Measurements from ENCODE around the gene OR6C74.

The OR6C74 gene

DNA sequence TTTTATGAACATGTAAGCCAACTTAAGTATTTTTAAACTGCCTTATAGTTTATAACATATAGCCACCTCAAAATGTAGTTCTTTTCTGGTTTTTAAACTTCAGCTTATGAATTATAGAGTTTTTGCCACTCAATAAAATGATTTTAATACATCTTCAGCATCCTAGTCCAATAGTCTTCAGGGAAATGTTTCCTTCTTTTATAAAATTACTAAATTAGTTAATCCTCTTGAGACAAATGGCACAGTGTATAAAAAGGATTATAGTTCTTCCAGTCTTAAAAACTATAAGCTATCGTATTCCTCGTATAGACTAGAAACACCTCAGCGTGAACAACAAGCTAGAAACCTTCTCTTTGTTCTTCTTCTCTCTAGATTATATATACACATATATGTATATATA, at the start of gene OR6C74:
OR6C74 (plus strand) TSS at position 301 of the 400 bp plus-strand sequence. CDS start 2,679 bp downstream, outside the sequence.
- Histone ChIP-seq H3K9me3 (ENCODE audit: control insufficient read depth, low read length) (no peaks in the 10 kb centered on the region), H3K36me3 (ENCODE audit: control insufficient read depth, insufficient read depth, low read length) (no peaks in the 10 kb centered on the region), H3K4me1 (no peaks in the 10 kb centered on the region), H3K4me2 (ENCODE audit: low read length) (no peak within 1 kb of the TSS), H3K27ac (no peak within 1 kb of the TSS), H2AFZ (no peak within 1 kb of the TSS), H3K27me3 (ENCODE audit: control insufficient read depth, insufficient read depth, low read length) (no peaks in the 10 kb centered on the region), H3K4me3 (ENCODE audit: low read depth, low read length) (no peak within 1 kb of the TSS), H3K9ac (no peak within 1 kb of the TSS), H3K79me2 (no peaks in the 10 kb centered on the region)
- no peak for TF ChIP-seq CTCF (IDR thresholded peaks at IDR 0.05)

DNA sequence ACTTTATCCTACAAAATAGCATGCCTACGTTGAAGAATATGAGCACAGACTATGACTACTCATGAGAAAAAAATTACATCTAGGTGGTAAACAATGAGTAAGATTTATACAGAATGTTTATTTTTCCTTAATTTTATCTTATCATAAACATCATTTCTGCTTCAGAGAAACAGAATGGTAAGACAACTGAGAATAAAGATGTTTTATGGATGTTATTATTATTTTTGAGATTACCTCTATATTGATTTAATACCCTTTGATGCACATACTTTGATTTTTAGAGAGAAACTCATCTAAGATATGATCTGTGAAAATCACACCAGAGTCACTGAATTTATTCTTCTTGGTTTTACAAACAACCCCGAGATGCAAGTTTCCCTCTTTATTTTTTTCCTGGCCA, 23.7 kb upstream of the OR6C74 start, which contains the start of gene OR10A7:
OR10A7 (plus strand) TSS at position 301 of the 400 bp plus-strand sequence; CDS start at position 301, 0 bp downstream.
- no peak for TF ChIP-seq CTCF (IDR thresholded peaks at IDR 0.05)
- Histone ChIP-seq H3K4me1 (no peaks in the 10 kb centered on the region), H3K9me3 (ENCODE audit: control insufficient read depth, low read length) (no peaks in the 10 kb centered on the region), H3K27ac (no peak within 1 kb of the TSS), H2AFZ (no peak within 1 kb of the TSS), H3K36me3 (ENCODE audit: control insufficient read depth, insufficient read depth, low read length) (no peaks in the 10 kb centered on the region), H3K27me3 (ENCODE audit: control insufficient read depth, insufficient read depth, low read length) (no peaks in the 10 kb centered on the region), H3K4me2 (ENCODE audit: low read length) (no peak within 1 kb of the TSS), H3K9ac (no peak within 1 kb of the TSS), H3K79me2 (no peaks in the 10 kb centered on the region), H3K4me3 (ENCODE audit: low read depth, low read length) (no peak within 1 kb of the TSS)

DNA sequence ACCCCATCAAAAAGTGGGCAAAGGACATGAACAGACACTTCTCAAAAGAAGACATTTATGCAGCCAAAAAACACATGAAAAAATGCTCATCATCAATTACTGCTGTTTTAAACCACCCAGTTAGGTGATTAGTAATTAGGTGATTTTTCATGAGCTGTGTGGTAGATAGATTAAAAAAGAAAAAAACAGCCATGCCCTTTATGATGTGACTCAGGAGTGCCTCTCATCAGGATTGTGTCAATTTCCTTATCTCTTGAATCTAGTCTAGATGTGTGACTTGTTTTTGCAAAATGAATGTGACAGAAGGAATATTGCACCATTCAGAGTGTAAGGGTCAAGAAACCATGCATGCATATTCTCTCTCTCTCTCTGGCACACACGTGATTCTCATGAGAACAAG, 17.9 kb upstream of the OR6C74 start:
- H3K36me3 ChIP-seq (ENCODE audit: control insufficient read depth, insufficient read depth, low read length): no peaks in the 10 kb centered on the region
- no peak overlapping the region for H3K4me2 ChIP-seq (ENCODE audit: low read length)
- H3K9me3 ChIP-seq (ENCODE audit: control insufficient read depth, low read length): no peaks in the 10 kb centered on the region
- no peaks in the 10 kb centered on the region for H3K79me2 ChIP-seq
- no peak overlapping the region for H3K9ac ChIP-seq
- H2AFZ ChIP-seq: no peak overlapping the region
- no peak overlapping the region for H3K27ac ChIP-seq
- TF ChIP-seq CTCF (IDR thresholded peaks at IDR 0.05): no peak
- no peaks in the 10 kb centered on the region for H3K27me3 ChIP-seq (ENCODE audit: control insufficient read depth, insufficient read depth, low read length)
- no peaks in the 10 kb centered on the region for H3K4me1 ChIP-seq
- no peak overlapping the region for H3K4me3 ChIP-seq (ENCODE audit: low read depth, low read length)

DNA sequence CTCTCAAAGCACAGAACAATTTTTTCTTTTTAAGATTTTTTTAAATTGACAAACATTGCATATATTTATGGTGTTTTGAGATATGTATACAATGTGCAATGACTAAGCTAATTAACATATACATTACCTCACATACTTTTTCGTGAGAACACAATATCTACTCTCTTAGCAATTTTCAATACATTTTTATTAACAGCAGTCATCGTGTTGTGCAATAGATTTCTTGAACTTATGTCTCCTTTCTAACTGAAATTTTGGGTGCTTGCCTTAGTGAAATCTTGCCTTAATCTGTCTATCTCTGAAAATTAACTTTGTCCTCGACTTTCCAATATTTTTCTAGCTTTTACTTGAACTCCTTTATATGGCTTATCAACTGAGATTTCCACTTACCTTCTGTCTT, 16.8 kb upstream of the OR6C74 start:
- H3K79me2 ChIP-seq: no peaks in the 10 kb centered on the region
- no peaks in the 10 kb centered on the region for H3K9me3 ChIP-seq (ENCODE audit: control insufficient read depth, low read length)
- H2AFZ ChIP-seq: no peak overlapping the region
- H3K4me1 ChIP-seq: no peaks in the 10 kb centered on the region
- H3K27me3 ChIP-seq (ENCODE audit: control insufficient read depth, insufficient read depth, low read length): no peaks in the 10 kb centered on the region
- no peak overlapping the region for H3K4me2 ChIP-seq (ENCODE audit: low read length)
- no peaks in the 10 kb centered on the region for H3K36me3 ChIP-seq (ENCODE audit: control insufficient read depth, insufficient read depth, low read length)
- H3K9ac ChIP-seq: no peak overlapping the region
- H3K27ac ChIP-seq: no peak overlapping the region
- no peak for TF ChIP-seq CTCF (IDR thresholded peaks at IDR 0.05)
- no peak overlapping the region for H3K4me3 ChIP-seq (ENCODE audit: low read depth, low read length)

DNA sequence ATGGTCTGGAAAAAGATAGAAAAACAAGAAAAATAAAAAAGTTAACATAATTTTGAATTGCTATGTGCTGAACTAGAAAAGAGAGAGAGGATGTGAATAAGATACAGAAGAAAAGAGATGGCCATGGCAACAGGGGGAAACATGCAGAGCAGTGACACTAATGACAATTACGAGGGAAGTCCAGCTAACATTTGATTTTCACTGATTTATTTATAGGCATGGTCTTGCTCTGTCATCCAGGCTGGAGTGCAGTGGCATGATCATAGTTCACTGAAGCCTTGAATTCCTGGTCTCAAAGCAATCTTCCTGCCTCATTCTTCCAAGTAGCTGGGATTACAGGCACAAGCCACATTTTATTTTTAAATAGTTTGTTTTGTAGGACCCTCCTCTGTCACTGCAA, 1.8 kb downstream of the OR6C74 start:
- H3K79me2 ChIP-seq: no peaks in the 10 kb centered on the region
- H3K4me2 ChIP-seq (ENCODE audit: low read length): no peak overlapping the region
- H3K9ac ChIP-seq: no peak overlapping the region
- no peak overlapping the region for H2AFZ ChIP-seq
- H3K27me3 ChIP-seq (ENCODE audit: control insufficient read depth, insufficient read depth, low read length): no peaks in the 10 kb centered on the region
- no peaks in the 10 kb centered on the region for H3K9me3 ChIP-seq (ENCODE audit: control insufficient read depth, low read length)
- H3K4me1 ChIP-seq: no peaks in the 10 kb centered on the region
- no peaks in the 10 kb centered on the region for H3K36me3 ChIP-seq (ENCODE audit: control insufficient read depth, insufficient read depth, low read length)
- no peak overlapping the region for H3K4me3 ChIP-seq (ENCODE audit: low read depth, low read length)
- TF ChIP-seq CTCF (IDR thresholded peaks at IDR 0.05): no peak
- no peak overlapping the region for H3K27ac ChIP-seq
